CD4-positive, alpha-beta T cell treated with Interleukin-1 beta for 1 hour (primary cell): Measurements from ENCODE around the gene SCAP.
A peak's percentile ranks its signal among the peaks of the same experiment; 100 is the strongest.
"Not testable (repeated sequence)": the region's sequence is repeated elsewhere in the genome, so short reads cannot be mapped to it uniquely, and the experiment has no call there.

ENCODE experiments used
- DNase-seq, 2 donors: peaks; one replicate each; pipeline ENCODE4 v3.0.0-alpha.2; 2020 to 2022

SCAP gene

DNA sequence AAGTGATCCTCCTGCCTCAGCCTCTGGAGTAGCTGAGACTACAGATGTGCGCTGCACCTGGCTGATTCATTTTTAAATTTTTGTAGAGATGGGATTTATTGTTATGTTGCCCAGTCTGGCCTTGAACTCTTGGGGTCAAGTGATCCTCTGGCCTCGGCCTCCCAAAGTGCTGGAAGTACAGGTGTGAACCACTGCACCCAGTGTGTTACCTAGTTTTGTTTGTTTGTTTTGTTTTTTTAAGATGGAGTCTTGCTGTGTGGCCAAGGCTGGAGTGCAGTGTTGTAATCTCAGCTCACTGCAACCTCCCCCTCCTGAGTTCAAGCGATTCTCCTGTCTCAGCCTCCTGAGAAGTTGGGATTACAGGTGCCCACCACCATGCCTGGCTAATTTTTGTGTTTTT is 82.8 kb downstream of the SCAP start:
- no peak for DNase-seq

DNA sequence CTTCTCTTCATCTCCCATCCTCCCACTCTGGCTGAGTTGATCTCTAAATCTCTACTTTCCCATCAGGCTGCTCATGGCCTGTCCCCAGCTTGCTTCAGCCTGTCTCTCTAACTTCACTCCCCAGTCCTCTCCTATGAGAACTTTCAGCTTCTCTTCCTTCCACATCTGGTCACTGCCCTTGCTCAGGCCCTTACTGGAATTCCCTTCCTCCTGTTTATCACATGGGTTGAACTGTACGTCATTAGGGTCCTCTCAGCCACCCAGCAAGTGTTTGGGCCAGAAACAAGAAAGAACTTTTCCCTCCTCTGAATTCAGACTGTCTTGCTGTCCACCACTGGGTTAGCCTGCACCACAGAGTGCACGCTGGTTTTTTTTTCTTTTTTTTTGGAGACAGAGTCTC is 89.9 kb downstream of the SCAP start:
- DNase-seq = no peak

DNA sequence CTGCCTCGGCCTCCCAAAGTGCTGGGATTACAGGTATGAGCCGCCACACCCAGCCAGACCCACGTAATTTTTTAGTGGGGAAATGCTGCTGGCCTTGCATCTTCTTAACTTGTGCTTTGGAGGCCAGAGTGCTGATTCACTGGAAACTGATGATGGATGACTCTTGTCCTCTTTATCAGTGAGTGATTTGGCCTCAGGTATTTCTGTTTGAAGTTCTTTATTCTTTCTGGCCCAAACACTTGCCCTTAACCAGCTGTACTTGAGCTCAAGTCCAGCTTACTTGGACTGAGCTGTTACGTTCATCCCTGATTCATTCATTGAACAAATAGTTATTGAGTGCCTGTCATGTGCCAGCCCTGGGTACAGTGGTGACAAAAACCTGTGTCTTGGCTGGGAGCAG is 90.7 kb downstream of the SCAP start:
- no peak for DNase-seq

DNA sequence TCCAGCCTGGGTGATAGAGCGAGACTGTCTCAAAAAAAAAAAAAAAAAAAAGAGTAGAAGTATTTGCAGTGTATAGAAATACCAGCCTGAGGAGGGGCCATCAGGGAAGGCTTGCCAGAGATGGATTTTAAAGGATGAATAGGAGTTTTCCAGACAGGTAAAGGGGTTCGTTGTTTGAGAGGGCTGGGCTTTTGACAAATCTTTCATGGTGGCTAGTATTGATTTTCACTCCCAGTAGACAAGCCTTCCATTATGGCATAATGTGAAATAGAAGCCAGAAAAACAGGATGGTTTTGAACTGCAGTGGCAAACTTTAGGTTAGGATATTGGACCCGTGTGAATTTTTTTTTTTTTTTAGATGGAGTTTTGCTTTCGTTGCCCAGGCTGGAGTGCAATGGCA is 91.3 kb downstream of the SCAP start:
- DNase-seq = no peak

DNA sequence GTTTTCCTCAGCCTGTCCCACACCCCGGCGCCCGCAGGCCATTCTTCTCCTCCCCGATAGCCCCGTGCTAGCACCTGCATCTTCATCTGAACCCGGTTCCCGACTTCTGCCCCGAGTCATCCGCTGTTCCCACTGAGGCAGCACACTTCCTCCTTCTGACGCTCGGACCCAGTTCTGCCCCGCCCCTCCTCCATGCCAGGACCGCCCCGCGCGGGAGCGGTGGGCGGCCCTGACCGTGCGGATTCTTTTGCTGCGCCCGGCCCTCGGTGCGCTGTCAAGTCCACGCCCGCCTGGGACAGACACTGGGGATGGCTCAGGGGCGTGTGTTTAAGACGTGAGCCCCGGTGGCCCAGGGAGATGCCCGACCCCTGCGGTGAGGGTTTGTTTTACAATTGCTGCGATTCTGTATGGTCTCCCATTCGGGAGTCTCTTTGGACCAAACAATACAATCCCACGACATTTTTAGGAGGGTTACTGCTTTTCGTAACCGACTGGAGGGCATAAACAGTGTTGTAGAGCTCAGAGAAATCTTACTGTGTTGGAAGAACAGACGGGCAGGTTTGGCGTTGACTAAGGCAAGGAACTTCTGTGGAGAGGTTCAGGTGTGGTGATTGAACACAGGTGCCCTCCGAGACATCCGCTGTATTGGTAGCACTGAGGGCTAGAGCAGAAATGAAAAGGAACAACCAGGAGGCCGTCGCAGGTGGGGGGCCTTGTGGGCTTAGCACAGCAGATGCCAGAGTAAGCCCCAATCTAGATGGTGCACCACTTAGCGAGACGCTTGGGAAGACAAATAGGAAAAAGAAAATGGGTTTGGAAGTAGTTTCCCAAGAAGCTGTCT is 94.2 kb downstream of the SCAP start:
- DNase-seq = peak; percentile 77 to 78

DNA sequence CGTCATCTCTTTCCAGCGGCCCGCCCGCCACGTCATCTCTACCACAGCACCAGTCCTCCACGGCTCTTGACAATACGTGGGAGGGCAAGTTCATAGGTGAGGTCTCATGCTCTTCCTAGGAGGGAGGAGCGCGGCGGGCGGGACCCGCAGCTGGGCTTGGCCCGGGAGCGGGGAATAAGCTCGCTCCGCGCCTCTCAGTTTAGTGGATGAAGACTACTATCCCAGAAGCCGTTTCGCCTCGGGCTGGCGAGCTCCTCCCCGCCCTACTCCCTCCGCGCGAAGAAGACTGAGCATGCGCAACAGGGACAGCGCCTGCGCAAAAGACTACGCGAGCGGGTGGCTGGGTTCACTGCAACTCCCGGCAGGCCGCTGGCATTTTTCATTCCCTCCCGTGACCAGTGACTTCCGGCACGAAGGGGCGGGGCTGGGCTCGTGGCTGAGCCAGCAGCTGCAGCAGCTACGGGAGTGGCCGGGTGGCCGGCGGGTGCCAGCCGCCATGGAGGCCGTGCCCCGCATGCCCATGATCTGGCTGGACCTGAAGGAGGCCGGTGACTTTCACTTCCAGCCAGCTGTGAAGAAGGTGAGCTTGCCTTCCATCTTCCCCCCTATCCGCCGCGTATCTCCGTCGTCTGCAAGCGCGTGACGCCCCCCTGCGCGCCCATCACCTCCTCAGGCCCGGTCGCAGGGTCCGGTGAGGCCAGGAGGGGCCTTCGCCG is 95.0 kb downstream of the SCAP start, which contains the start of gene PTPN23:
TSS of gene PTPN23 (plus strand) at position 421 of the 716 bp plus-strand sequence. CDS start at position 497, 76 bp downstream.
- peak; percentile 99 to 100 for DNase-seq

DNA sequence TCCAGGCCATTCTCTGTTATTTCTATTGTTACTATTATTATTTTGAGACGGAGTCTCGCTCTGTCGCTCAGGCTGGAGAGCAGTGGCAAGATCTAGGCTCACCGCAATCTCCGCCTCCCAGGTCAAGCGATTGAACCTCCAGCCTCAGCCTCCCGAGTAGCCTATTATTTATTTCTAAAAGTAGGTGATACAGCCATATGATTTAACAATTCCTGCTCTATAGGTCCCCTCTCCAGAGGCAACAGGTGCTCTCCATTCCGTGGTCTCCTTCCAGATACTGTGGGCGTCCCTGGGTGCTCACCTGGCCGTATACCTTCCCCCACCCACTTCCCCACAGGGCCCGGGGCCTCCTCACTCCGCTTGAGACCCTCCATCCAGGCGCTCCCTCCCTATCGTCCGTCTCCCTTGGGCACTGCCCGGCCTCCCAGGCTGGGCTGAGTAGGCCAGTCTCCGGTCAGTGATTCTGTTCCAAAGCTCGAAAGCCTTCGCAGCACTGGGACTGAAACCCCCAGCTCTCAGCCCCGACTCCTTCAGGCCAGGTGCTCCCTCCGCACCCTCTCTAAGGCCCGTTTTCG is 95.6 kb downstream of the SCAP start:
- DNase-seq = no peak

DNA sequence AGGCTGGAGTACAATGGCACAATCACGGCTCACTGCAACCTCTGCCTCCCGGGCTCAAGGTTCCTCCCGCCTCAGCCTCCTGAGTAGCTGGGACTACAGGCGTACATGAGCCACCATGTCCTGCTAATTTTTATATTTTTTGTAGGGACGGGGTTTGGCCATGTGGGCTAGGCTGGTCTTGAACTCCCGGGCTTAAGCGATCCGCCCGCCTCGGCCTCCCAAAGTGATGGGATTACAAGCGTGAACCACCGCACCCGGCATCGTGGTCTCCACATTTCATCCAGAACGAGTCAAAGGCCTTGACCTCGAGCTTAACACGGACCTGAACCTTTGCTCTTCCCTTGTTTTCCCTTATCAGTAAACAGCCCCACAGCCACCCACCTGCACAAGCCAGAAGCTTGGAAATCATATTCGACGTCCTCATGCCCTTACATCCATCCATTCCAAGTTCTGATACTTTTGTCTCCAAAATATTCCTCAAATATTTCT is 96.3 kb downstream of the SCAP start:
- no peak for DNase-seq

DNA sequence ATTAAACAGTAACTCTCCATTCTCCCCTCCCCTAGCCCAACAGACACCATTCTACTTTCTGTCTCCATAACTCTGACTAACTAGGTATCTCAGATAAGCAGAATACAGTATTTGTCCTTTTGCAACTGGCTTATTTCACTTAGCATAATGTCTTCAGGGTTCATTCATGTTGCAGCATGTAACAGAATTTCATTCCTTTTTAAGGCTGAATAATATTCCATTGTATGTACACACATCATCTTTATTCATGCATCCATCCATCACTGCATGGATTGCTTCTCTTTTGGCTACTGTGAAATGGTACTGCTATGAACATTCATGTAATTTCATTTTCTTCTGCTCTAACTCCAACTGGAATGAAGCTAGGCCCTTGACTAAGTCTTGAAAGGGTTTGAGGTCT is 96.9 kb downstream of the SCAP start:
- DNase-seq = no peak

DNA sequence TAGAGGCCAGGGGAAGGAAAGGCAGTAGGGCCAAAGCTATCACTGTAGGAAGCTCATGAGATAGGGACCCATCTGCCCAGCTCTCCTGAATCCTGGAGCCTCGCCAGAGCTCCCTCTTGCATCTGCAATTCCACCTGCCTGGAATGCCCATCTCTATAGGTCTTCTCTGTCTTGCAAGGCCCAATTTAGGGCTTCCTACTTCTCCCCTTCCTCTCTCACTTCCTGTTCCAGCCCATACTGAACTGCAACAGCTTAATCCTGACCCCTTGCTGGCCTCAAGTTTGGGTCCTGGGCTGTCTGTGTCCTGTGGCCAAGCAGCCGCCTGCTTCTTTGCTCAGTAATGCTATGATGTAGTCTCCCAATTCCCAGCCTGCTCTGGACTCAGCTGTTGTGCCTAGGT is 98.6 kb downstream of the SCAP start:
- DNase-seq = no peak

DNA sequence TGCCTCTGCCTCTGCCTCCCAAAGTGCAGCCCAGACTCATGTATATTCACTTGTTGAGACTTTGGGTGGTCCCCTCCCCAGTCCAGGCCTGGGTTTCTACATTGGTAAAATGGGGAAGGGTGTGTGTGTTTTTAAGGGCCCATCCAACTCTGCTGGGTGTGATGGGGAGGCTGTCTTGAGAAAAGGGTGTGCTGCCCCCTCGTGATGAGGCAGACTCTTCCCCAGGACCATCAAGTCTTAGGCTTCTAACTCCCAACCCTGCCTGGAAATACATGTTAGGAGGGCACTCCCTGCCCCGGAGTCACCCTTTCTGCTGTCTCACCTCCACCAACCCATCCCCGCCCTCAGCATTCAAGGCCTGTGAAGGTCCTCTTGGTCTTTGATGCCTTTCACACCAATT is 99.3 kb downstream of the SCAP start:
- DNase-seq = no peak

DNA sequence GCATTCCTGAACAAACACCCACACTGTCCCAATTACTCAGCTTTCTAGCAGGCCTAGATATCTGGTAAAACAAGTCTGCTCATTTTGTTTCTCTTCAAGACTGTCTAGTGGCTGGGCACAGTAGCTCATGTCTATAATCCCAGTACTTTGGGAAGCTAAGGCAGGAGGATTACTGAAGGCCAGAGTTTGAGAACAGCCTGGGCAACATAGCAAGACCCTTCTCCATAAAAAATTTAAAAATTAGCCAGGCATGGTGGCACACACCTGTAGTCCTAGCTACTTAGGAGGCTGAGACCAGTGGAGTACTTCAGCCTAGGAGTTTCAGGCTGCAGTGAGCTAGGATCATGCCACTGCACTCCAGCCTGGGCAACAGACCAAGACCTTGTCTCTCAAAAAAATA is 101.2 kb downstream of the SCAP start:
- DNase-seq = no peak

DNA sequence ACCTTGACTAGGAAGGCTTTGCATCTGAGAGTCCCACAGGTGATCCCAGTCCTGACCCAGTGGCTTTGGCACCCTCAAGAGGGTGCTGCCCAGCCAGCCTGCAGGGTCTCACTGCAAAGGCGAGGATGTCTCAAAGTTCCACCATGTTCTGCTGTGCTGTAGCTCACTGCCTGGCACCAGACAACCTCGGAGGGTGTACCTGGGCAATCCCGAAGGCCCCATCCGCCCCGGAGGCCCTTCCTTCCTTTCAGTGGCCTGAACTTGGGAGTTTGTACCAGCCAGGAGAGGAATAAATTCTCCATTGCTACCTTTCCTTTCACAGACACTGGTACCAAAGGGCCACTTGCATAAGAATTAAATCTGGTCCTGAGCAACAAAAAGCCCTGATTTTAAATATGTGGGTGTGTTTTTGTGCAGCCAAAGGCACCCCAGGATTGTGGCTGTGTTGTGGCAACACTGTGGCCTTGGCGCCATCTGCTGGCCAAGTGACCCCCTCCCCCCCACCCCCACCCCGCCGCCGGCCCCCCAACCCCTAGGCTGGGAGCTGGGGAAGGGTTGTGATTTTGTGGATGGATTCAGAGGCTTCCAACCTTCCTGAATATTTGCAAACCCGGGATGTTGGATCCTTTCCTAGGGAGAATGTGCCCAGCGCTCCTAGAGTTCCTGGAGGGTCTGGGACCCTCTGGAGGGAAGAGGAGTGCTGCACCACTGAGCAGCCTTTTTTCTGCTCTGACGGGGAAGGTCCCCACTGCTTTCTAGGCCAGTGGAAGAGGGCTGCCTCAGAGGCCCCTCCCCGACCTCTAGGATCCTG is 104.6 kb downstream of the SCAP start:
- DNase-seq = peak; percentile 25 to 34

DNA sequence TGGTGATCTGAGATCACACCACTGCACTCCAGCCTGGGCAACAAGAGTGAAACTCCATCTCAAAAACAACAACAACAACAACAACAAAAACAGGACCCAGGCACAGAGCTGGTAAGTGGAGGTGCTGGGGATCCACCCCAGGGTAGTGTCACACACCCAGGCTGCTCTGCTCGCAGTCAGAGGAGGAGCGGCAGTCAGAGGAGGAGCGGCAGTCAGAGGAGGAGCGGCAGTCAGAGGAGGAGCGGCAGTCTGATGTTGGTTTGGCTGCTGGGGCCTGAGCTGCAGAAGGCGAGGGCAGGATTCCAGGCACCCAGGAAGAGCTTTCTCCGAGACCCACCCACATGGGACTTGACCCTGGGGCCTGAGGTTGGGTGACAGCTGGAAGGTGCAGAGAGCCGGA is 105.7 kb downstream of the SCAP start:
- DNase-seq = not testable (repeated sequence)

DNA sequence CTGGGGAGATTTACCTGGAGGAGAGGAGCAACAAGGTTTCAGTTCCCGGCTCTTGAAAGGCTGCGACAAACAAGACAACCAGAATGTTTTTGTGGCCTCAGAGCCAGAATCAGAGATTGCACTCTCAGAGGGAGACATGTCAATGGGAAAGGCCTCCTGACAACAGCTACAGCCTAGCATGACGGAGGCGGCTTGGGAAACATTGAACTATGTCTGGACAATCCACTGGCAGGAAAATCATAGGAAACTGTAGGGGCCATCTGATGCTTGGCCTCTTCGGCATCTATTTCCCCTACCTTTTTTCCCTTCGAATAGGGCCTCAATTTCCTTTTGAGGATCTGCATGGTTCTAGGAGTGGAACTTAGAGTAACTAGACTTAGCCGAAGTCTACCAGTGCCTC is 108.1 kb downstream of the SCAP start:
- no peak for DNase-seq

DNA sequence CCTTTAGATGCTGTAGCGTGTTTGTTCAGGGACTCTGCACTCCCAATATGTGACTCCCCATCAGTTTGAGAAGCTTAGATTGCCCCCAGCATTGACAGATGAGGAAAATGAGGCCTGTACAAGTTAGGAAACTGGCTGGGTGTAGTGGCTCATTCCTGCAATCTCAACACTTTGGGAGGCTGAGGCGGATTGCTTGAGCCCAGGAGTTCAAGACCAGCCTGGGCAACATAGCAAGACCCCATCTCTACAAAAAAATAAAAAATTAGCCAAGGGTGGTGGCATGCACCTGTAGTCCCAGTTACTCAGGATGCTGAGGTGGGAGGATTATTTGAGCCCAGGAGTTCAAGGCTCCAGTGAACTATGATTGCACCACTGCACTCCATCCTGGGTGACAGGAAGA is 108.9 kb downstream of the SCAP start:
- DNase-seq = no peak

DNA sequence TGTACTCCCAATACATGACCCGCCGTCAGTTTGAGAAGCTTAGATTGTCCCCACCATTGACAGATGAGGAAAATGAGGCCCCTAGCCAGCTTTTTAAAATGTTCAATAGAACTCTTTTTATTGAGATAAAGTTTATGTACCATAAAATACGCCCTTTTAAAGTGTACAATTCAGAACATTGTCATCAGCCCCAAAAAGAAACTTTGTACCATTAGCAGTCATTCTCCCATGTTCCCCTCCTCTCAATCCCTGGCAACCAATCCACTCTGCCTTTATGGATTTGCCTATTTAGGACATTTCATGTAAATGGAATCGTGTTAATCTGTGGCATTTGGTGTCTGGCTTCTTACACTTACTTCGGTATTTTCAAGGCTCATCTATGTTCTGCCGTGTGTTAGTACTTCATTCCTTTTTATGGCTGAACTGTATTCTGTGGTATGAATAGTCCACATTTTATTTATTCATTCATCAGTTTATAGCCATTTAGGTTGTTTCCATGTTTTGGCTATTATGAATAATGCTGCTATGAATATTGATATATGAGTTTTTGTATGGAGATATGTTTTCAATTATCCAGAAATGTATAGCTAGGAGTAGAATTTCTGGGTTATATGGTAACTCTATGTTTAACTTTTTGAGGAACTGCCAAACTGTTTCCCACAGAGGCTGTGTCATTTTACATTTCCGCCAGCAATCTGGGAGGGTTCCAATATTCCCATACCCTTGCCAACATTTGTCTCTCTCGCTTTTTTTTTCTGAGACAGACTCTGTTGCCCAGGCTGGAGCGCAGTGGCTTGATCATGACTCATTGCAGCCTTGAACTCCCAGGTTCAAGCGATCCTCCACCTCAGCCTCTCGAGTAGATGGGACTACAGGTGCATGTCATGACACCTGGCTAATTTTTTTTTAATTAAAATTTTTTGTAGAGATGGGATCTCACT is 110.3 kb downstream of the SCAP start:
- no peak for DNase-seq
